Measurements from ENCODE around the gene ENDOU. TPM values are rescaled to one million over a fixed set of nuclear protein-coding genes. Genes with fewer than 3 reads are reported as not detected.

ENDOU gene
- 1 to 10 TPM in 2 of 6 donors, under 1 TPM in 2, not detected in 2; 0.14 to 2.1 (median 0.83) TPM for total RNA-seq

GRCh38 chr12:47725091-47725772 lies at the start of gene ENDOU:
Gene ENDOU, minus strand, starts transcription at chr12:47725490. Its CDS starts 77 bp downstream, at chr12:47725413.
- ATAC-seq (ENCODE audit: low FRiP score in 2 of 2) (no peak), DNase-seq (no peak)
- Histone ChIP-seq H3K36me3 (no peaks in the 10 kb centered on the region), H3K4me1 (peaks cover 0 to 17% (median 2%) of the 10 kb centered on the region in 4 donors), H3K27me3 (no peaks in the 10 kb centered on the region), H3K27ac (no peak within 1 kb of the TSS), H3K4me3 (no peak within 1 kb of the TSS), H3K9me3 (no peaks in the 10 kb centered on the region)
- 85 to 95% methylated on average over 7 to 8 of the region's 8 CpGs for WGBS, 2 donors
- TF ChIP-seq CTCF (IDR thresholded peaks at IDR 0.05) (no peak), EP300 (IDR thresholded peaks at IDR 0.05) (no peak), POLR2AphosphoS5 (IDR thresholded peaks at IDR 0.05) (no peak), POLR2A (IDR thresholded peaks at IDR 0.05) (no peak)

GRCh38 chr12:47774663-47775062 lies 49.4 kb upstream of the ENDOU start:
- no peak for DNase-seq
- H3K4me1 ChIP-seq: peaks cover 66 to 79% (median 71%) of the 10 kb centered on the region in 4 donors

DNA sequence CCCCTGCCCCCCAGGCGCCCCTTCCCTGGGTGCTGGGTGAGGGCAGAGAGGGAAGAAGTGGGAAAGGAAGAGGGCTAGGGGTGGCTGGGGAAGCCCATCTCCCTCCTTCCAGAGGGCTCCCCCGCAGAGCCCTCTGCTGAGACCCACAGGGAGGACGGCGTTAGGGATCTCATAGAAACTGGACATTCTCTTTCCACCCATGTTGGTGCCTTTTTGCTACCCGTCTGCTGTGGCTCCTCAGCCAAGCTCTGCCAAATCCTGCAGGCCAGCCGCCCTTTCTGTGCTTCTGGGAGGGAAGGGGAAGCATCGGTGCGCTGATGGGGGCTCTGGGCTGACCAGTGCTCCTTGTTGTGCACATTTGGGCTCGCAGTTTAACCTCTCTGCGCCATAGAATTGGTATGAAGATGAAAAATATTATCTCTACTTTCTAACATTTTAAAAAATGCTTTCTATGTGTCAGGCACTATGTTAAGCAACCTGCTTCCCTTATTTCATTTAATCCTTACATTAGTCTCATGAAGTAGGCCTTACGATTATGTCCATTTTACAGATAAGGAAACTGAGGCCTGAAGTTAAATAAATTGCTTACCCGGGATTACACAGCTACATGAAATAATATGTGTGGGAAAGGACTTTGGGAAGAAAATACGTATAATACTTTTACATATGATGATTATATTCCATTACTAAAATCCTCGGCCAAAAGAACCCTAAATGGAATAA lies 48.7 kb upstream of the ENDOU start:
- Histone ChIP-seq H3K9me3 (no peaks in the 10 kb centered on the region), H3K36me3 (no peaks in the 10 kb centered on the region), H3K27ac (peak overlapping the region; percentile 78 to 90 (median 80)), H3K4me1 (peaks cover 61 to 72% (median 67%) of the 10 kb centered on the region in 4 donors), H3K27me3 (no peaks in the 10 kb centered on the region), H3K4me3 (peak overlapping the region; percentile 76 to 99 (median 85))
- DNase-seq (no peak), ATAC-seq (ENCODE audit: low FRiP score in 2 of 2) (peak in 1 of 2 donors; percentile 6)
- 50 to 57% methylated on average over 13 to 14 of the region's 14 CpGs for WGBS, 2 donors
- TF ChIP-seq CTCF (IDR thresholded peaks at IDR 0.05) (no peak), EP300 (IDR thresholded peaks at IDR 0.05) (no peak), POLR2AphosphoS5 (IDR thresholded peaks at IDR 0.05) (no peak), POLR2A (IDR thresholded peaks at IDR 0.05) (no peak)

More at GRCh38 chr12:47774663-47775062, 49.4 kb upstream of the ENDOU start:
- Histone ChIP-seq H3K27me3 (no peaks in the 10 kb centered on the region), H3K4me3 (peak overlapping the region in 1 of 4 donors; percentile 99), H3K9me3 (no peaks in the 10 kb centered on the region), H3K27ac (peak overlapping the region; percentile 27 to 90 (median 76)), H3K36me3 (no peaks in the 10 kb centered on the region)
- TF ChIP-seq CTCF (IDR thresholded peaks at IDR 0.05) (no peak), POLR2A (IDR thresholded peaks at IDR 0.05) (no peak), POLR2AphosphoS5 (IDR thresholded peaks at IDR 0.05) (no peak), EP300 (IDR thresholded peaks at IDR 0.05) (no peak)
- ATAC-seq (ENCODE audit: low FRiP score in 2 of 2): no peak
- 94 to 95% methylated on average over 7 of the region's 7 CpGs for WGBS, 2 donors

GRCh38 chr12:47773062-47773857 lies 48.0 kb upstream of the ENDOU start, which contains the start of gene SLC48A1:
Gene SLC48A1, plus strand, starts transcription at chr12:47773238. Its CDS starts 67 bp downstream, at chr12:47773305.
- TF ChIP-seq POLR2AphosphoS5 (IDR thresholded peaks at IDR 0.05) (peak in 1 of 2 donors; percentile 50), POLR2A (IDR thresholded peaks at IDR 0.05) (peak in 2 of 4 donors; percentile 61 to 84), EP300 (IDR thresholded peaks at IDR 0.05) (no peak), CTCF (IDR thresholded peaks at IDR 0.05) (peak; percentile 29 to 61 (median 56))
- DNase-seq (peak; percentile 82 to 97), ATAC-seq (ENCODE audit: low FRiP score in 2 of 2) (peak; percentile 64 to 92)
- 0% methylated on average over 11 to 46 of the region's 106 CpGs for WGBS, 2 donors
- Histone ChIP-seq H3K27me3 (no peaks in the 10 kb centered on the region), H3K4me3 (peak within 1 kb of the TSS; percentile 76 to 99 (median 85)), H3K4me1 (peaks cover 53 to 65% (median 60%) of the 10 kb centered on the region in 4 donors), H3K27ac (peak within 1 kb of the TSS; percentile 78 to 90 (median 80)), H3K9me3 (no peaks in the 10 kb centered on the region), H3K36me3 (no peaks in the 10 kb centered on the region)

Data from upper lobe of left lung (tissue), 6 donors.